ENCODE data around the gene RIPOR3. TPM values are rescaled to one million over a fixed set of nuclear protein-coding genes. Genes with fewer than 3 reads are reported as not detected.

The RIPOR3 gene
- total RNA-seq, 1 experiment from 2014 or later = 0.46 TPM

DNA sequence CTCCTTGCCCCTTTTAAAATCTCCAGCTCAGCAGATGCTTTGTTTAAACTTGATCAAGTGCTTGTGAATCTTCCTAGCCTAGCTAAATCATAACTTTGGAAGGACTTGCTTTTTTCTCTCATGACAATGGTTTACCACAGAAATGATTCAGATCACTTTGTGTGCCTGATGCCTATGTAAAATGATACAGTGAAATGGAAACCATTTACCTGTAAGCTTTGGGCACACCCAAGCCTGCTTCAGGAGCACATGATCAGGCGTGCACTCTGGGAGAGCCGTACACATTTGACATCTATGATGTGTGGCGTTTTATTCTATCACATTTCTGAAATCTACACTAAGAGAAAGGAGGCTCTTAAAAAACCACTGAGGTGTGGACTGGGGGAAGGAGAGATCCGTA lies 140.1 kb downstream of the RIPOR3 start:
- H3K27me3 ChIP-seq (ENCODE audit: insufficient read depth, low read length) = no peaks in the 10 kb centered on the region
- no peaks in the 10 kb centered on the region for H3K36me3 Mint-ChIP-seq (ENCODE audit: insufficient read depth in 1 of 3, low read depth in 3 of 3)
- H4K91ac ChIP-seq (ENCODE audit: insufficient read length, low read depth, low read length) = no peak overlapping the region
- H3K27me3 Mint-ChIP-seq (ENCODE audit: low read depth) = no peaks in the 10 kb centered on the region
- no CpG with 5 or more reads among the region's 4 CpGs for WGBS (ENCODE audit: extremely low coverage, insufficient read length, low lambda C conversion rate)
- H3K14ac ChIP-seq (ENCODE audit: insufficient read depth, low read length) = no peak overlapping the region
- no peaks in the 10 kb centered on the region for H4K20me1 ChIP-seq (ENCODE audit: control insufficient read depth, insufficient read depth, insufficient read length)
- H3K27ac ChIP-seq (ENCODE audit: insufficient read length, low read depth, low read length) = no peak overlapping the region
- H2BK20ac ChIP-seq (ENCODE audit: low read depth, low read length, poor library complexity, severe bottlenecking) = no peak overlapping the region
- H3K4me3 Mint-ChIP-seq = no peak overlapping the region
- H3K9me3 ChIP-seq (ENCODE audit: control insufficient read depth, low read depth, low read length) = no peaks in the 10 kb centered on the region
- no peak overlapping the region for H3K4me2 ChIP-seq (ENCODE audit: insufficient read depth, insufficient read length, low read length)
- no peak overlapping the region for H3K9ac ChIP-seq (ENCODE audit: extremely low read depth, insufficient read length, low read length)
- H2BK5ac ChIP-seq (ENCODE audit: insufficient read length, low read length) = no peak overlapping the region
- no peak overlapping the region for H2BK15ac ChIP-seq (ENCODE audit: low read depth, low read length)
- no peak overlapping the region for H3K56ac ChIP-seq (ENCODE audit: insufficient read length, low read depth, low read length)
- no peaks in the 10 kb centered on the region for H3K23me2 ChIP-seq (ENCODE audit: insufficient read length, low read depth, low read length, poor library complexity, severe bottlenecking)
- H3K27ac Mint-ChIP-seq = peak overlapping the region in 1 of 3 experiments; percentile 22; a peak in 1 of 7 replicates
- H3K18ac ChIP-seq (ENCODE audit: insufficient read length, low read depth, low read length) = no peak overlapping the region
- no peak overlapping the region for H4K8ac ChIP-seq (replicated peaks; ENCODE audit: insufficient read length, low read depth, low read length)
- no peak overlapping the region for H3T11ph ChIP-seq (ENCODE audit: low read length)
- no peaks in the 10 kb centered on the region for H3K79me2 ChIP-seq (ENCODE audit: insufficient read depth, low read length)
- no peaks in the 10 kb centered on the region for H3K79me1 ChIP-seq (ENCODE audit: insufficient read depth, low read depth, low read length, poor library complexity, severe bottlenecking)
- H3K23ac ChIP-seq (ENCODE audit: insufficient read length, low read depth, low read length) = no peak overlapping the region
- no peak overlapping the region for H4K5ac ChIP-seq (ENCODE audit: insufficient read length, low read depth, low read length)
- H3K4me1 Mint-ChIP-seq = peaks cover 0 to 4% of the 10 kb centered on the region in 2 experiments; a peak in 1 of 4 replicates
- H2BK120ac ChIP-seq (ENCODE audit: low read depth, low read length, poor library complexity, severe bottlenecking) = no peak overlapping the region
- H3K4ac ChIP-seq (ENCODE audit: low read depth, low read length) = no peak overlapping the region
- H3K9me3 Mint-ChIP-seq = no peaks in the 10 kb centered on the region
- DNase-seq = no peak
- TF ChIP-seq, protein P1, sequence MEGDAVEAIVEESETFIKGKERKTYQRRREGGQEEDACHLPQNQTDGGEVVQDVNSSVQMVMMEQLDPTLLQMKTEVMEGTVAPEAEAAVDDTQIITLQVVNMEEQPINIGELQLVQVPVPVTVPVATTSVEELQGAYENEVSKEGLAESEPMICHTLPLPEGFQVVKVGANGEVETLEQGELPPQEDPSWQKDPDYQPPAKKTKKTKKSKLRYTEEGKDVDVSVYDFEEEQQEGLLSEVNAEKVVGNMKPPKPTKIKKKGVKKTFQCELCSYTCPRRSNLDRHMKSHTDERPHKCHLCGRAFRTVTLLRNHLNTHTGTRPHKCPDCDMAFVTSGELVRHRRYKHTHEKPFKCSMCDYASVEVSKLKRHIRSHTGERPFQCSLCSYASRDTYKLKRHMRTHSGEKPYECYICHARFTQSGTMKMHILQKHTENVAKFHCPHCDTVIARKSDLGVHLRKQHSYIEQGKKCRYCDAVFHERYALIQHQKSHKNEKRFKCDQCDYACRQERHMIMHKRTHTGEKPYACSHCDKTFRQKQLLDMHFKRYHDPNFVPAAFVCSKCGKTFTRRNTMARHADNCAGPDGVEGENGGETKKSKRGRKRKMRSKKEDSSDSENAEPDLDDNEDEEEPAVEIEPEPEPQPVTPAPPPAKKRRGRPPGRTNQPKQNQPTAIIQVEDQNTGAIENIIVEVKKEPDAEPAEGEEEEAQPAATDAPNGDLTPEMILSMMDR (conservative IDR thresholded peaks at IDR 0.05) = no peak
- H2BK12ac ChIP-seq (ENCODE audit: insufficient read length, low read depth, low read length) = no peak overlapping the region
- no peaks in the 10 kb centered on the region for H3K4me1 ChIP-seq (ENCODE audit: insufficient read depth, low read length)
- H2AK5ac ChIP-seq (ENCODE audit: insufficient read length, low read length) = no peak overlapping the region
- H2AFZ ChIP-seq (ENCODE audit: low read length) = no peak overlapping the region
